Measurements from ENCODE around the gene C9orf85.
A peak's percentile ranks its signal among the peaks of the same experiment; 100 is the strongest.

- TF ChIP-seq CTCF (IDR thresholded peaks at IDR 0.05) (no peak), POLR2AphosphoS5 (IDR thresholded peaks at IDR 0.05) (peak in 2 of 4 donors; percentile 17 to 47)
Measured at GRCh38 chr9:71980266-71981190, 69.1 kb downstream of the C9orf85 start.
